ENCODE data around the gene PROKR1.
"Not testable (repeated sequence)": the region's sequence is repeated elsewhere in the genome, so short reads cannot be mapped to it uniquely, and the experiment has no call there.

PROKR1 gene

DNA sequence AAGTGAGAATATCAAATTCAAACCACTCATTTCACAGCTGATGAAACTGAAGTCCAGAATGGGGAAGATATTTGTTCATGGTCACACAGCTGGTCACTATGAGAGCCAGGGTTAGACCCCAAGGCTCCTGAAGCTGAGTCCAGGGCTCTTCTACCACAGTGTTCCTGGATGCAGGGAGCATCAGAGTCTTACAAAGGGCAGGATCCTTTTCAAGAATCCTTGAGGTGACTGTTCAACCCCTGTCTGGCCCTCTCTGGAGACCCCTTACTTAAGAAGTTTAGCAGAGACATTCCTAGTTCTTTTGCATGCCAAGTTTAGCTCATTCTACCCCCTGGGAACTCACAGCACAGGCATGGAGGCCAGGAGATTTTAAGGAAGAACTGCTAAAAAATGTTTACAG lies 15.7 kb downstream of the PROKR1 start:
- no peak for FAIRE-seq

DNA sequence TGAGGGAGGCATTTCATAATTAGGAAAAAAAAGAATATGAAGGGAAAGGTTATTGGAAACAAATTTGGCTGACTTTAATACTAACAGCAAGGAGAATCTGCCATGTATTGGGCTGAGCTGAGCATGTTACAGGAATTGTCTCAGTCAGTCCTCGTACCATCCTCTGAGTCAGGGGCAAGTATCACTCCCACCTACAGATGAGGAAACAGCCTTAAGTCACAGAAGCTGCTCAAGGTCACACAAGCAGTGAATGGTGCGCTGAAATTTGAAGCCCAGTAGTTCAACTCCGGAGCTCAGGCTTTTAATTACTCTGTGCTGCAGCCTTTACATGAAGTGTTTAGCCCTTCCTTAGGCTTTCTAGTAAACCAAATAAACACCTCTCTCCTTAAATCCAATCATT lies 17.3 kb downstream of the PROKR1 start:
- FAIRE-seq: no peak

- FAIRE-seq: no peak
Observed at GRCh38 chr2:68662466-68662865, 19.1 kb downstream of the PROKR1 start.

DNA sequence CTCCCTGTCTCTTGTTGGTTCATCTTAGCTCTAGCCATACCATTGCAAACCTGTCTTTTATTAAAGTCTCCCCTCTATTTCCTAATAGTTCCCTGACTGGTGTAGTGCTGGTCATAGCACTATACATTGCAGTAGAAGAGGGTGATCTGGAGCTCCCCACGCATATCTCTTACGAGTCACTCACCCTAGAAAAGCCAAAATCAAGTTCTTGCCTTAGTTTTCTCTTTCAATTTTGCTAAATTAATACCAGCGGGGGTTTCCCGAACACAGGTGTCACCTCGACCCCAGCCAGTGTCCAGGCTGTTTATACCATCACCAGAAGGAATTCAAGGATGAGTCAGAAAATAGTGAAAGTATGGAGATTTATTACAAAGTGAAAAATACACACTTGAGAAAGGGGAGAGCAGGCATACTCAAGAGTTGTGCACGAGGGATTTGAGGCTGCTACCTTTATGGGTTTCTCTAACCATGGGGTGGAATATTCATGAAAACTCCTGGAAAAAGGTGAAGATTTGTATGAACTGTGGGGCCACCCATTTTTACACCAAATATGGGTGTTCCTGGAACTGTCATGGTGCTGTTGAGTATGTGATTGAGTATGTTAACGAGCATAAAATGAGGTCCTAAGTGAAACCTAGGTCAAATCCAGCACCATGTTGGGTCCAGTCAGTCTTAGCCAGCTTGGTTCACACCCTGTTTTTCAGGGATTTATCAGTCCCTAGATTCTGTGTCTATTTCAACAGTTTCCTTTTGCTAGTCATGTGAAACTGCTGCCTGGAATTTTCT lies 20.2 kb downstream of the PROKR1 start:
- no peak for FAIRE-seq

DNA sequence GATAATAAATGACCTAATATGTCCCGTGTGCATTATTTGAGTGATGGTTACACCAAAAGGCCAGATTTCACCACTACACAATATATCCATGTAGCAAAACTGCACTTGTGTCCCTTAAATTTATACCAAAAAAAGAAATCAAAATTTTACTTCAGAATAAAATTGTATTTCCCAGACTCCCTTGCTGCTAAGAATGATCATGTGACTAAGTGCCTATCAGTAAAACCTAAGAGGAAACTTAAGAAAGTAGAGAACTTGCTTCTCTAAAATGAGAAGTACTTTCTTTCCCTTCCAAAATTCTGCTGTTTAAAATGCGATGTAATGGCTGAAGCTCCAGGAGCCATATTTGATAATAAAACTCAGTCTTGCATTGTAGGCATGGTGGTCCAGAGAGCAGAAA lies 24.0 kb downstream of the PROKR1 start:
- no peak for FAIRE-seq

GRCh38 chr2:68669651-68670050 lies 26.3 kb downstream of the PROKR1 start:
- no peak for FAIRE-seq

- FAIRE-seq: no peak
Observed at GRCh38 chr2:68671961-68672360, 28.6 kb downstream of the PROKR1 start.

DNA sequence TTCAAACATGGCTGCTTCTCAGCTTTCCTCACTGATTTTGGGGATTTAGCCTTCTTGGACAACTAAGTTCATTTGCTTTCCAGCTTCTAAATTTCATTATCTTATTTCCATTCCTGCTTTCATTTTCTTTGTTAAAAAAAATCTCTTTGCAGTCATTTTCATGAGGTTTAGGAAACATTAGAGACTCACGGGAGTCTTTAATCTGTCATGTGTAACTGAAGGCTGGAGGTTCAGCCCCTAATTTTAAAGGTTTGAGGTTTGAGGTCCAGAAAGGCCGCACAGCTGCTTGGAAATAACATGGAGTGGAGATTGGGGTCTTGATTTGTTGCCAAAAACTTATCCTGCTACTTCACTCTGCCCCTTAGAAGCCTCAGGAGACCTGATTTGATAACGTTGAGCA lies 30.3 kb downstream of the PROKR1 start:
- FAIRE-seq: no peak

- FAIRE-seq: no peak
Observed at GRCh38 chr2:68675470-68675869, 32.1 kb downstream of the PROKR1 start.

DNA sequence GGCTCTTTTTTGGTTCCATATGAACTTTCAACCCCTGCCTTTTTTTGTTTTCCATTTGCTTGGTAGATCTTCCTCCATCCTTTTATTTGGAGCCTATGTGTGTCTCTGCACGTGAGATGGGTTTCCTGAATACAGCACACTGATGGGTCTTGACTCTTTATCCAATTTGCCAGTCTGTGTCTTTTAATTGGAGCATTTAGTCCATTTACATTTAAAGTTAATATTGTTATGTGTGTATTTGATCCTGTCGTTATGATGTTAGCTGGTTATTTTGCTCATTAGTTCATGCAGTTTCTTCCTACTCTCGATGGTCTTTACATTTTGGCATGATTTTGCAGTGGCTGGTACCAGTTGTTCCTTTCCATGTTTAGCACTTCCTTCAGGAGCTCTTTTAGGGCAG lies 34.5 kb downstream of the PROKR1 start:
- FAIRE-seq: not testable (repeated sequence)

GRCh38 chr2:68679166-68679916 lies 36.0 kb downstream of the PROKR1 start:
- not testable (repeated sequence) for FAIRE-seq

DNA sequence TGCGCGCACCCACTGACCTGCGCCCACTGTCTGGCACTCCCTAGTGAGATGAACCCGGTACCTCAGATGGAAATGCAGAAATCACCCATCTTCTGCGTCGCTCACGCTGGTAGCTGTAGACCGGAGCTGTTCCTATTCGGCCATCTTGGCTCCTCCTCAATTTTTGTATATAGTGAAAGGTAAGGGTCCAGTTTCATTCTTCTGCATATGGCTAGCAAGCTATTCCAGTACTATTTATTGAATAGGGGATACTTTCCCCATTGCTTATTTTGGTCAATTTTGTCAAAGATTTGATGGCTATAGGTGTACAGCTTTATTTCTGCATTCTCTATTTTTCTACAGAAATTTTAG lies 36.5 kb downstream of the PROKR1 start:
- FAIRE-seq: not testable (repeated sequence)

DNA sequence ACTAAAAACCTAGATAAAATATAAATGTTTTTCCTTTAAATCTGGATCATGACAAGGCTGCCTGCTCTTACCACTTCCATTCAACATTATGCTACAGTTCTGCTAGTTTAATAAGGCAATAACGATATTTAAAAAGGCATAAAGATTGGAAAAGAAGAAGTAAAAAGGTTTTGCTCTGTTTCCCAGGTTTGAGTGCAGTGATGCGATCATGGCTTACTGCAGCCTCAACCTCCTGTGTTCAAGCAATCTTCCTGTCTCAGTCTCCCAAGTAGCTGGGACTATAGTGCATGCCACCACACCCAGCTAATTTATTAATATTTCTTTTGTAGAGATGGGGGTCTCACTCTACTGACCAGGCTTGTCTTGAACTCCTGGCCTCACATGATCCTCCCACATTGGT lies 40.8 kb downstream of the PROKR1 start:
- FAIRE-seq: no peak

- FAIRE-seq: no peak
Observed at GRCh38 chr2:68686178-68686577, 42.8 kb downstream of the PROKR1 start.

DNA sequence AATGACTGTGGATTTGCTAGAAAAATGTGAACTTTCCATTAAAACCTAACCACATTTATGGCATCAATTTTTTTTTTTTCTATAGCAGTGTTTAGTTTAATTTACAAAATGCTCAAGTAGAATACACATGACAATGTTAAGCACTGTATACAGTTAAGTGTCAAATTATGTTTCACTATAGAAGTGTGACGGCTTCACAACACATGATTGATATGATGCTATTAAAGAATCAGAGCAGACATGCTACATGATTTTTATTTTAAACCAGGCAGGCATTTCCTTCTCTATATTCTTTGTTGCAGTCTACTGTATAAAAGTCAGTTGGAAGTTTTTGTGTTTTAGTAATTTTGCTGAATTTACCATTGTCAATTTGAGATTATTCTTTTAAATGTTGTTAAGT lies 43.6 kb downstream of the PROKR1 start:
- FAIRE-seq: no peak

DNA sequence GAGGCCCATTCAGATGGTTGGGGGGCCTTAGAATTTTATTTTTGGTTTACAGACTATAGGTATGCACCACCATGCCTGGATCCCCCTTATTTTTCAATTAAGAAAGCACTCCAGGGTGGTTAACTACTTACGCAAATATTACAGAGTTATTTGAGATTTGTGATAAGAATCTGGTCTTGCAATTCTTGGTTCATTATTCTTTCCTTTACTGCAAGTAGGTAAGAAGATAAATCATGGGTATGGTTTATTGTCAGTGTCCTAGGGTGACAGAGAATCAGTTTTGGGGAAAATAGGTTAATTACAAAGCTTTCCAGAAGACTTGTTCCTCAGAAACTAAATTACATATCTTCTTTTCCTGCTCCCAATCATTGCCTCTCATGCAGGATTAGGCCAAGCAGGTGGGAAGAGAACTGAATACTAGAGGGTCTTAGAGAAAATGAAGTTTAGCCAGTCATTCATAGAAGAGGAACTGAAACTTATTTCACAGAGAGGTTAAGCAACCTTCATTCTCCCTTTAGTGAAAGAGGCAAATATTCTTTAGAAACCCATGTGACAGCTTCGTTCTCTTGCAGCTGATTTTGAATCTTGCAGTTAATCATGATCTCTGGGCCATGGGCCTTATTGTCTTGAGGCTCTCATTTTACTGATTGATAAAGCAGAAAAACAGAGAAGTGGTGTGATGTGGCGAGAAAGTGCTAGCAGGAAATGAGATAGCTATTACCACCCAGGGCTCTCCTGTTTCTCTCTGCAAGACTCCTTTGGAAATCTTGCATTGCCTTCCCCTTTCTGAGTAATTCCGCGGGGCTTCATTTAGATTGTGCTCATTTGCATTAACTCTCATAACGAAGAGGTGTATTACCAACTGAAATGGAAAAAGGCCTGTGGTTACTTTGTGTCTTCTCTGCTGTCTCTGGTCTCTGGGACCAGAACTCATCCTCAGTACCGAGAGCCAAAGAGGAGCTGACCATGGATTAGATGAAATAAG lies 46.5 kb downstream of the PROKR1 start:
- no peak for FAIRE-seq

DNA sequence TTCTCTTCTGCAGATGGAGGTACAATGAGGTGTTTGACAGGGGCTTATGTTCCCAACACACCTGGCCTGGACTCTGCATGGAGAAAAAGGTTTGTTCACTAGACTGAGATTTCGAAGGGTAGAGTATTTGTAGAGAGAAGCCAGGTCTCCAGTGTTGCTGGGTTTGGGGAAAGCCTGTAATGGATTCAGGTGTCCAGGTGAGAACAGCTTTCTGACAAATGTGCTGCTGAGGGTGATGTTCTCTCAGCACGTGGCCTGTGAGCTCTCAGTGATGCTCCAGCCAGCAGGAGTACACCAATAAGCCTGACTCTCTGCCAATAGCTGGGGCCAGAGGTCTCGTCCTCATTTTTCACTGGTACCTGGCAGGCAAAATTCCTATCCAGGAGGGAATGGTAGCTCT lies 47.5 kb downstream of the PROKR1 start:
- no peak for FAIRE-seq

DNA sequence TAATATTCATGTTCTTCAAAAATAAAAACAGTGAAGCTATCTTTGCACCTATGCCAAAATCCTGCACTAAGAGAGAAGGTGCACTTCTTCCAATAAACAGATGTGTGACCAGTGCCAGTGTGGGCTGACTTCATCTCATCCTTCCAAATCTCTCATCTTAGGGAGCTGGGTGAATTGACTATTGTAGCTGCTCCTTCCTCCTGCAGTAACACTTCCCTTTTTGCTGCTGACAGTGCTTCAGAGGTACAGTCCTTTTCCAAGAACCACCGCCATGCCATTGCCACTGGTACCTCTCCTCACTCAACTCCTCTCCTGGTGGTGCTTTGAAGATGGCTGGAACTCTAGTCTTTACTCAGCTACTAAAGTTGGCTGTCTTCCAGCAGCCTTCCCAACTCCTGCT lies 49.1 kb downstream of the PROKR1 start:
- FAIRE-seq: no peak

DNA sequence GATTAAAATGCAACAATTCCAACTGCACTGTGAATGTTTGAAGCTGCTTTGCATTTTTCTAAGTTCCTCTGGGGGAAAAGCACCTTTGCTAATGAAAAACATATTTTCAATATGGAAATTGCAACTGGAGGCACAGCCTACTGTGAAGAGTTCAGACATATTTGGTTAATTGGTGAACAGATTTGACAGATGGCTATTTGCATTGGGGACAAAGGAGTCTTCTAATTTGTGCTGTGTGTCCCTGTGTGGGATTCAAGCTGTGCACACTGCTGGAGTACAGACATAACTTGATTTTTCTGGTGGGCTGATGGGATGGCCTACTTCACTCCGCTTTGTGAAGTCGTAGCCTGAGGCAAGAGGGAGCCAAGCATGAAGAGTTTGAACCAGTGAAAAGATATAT lies 50.6 kb downstream of the PROKR1 start:
- no peak for FAIRE-seq

DNA sequence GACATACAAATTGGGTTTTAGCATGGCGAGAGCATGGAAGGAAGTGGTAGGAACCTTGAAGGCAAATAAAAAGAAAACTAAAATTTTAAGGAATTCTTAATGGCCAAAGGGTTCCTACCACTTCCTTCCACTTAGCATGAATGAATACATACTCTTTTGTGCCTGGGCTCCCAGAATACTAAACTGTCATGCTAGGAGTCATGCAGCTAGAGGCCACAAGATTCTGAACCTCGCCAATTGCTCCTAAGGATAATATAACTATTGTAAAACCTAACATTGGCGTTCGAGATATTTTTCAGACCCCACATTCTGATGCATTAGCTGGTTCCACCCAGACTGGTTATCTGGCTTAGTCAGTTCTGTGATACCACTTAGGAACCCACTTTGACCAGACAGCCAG lies 52.6 kb downstream of the PROKR1 start:
- FAIRE-seq: no peak

GRCh38 chr2:68696554-68696953 lies 53.2 kb downstream of the PROKR1 start:
- no peak for FAIRE-seq

GRCh38 chr2:68698567-68699377 lies 55.4 kb downstream of the PROKR1 start:
- no peak for FAIRE-seq
